ENCODE results near the gene GDPD4.

Gene GDPD4

DNA sequence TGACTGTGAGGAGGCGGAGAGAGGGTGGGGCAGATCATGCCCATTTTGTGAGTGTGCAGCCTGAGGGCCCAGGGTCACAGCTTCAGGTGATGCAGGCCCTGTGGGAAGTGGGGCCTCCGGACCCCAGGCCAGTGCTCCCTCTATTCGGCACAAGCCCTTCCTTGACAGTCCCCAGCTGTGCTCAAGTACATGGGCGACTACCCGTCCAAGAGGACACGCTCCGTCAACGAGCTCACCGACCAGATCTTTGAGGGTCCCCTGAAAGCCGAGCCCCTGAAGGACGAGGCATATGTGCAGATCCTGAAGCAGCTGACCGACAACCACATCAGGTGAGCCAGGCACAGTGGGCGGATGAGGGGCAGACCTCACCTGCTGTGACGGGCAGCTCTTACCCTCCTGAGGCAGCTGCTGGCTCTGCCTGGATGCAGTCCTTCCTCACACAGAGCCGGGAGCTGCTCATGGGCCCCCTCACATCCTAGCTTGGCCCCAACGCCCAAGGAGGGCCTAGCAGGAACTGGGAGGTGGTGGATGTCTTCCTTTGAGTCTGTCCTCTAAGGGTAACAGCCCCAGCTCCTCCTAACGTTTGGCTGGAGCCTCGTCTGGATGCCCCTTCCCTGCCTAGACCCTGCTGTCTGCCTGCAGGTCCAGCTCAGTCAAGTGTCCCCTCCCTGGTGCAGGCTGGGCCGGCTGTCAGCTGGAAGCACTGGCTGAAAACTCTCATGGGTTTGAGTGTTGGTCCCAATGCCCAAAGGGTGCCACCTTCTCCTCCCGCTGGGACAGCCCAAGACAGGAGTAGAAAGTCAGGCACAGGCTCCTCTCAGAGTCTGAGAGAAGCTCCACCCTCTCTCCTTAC lies 97.4 kb downstream of the GDPD4 start:
- DNase-seq = no peak
- Histone ChIP-seq H3K36me3 (no peaks in the 10 kb centered on the region), H3K4me1 (no peaks in the 10 kb centered on the region), H3K27me3 (no peaks in the 10 kb centered on the region), H3K9me3 (no peaks in the 10 kb centered on the region), H3K4me3 (ENCODE audit: low read depth, low read length) (no peak overlapping the region)
- TF ChIP-seq, protein P1, sequence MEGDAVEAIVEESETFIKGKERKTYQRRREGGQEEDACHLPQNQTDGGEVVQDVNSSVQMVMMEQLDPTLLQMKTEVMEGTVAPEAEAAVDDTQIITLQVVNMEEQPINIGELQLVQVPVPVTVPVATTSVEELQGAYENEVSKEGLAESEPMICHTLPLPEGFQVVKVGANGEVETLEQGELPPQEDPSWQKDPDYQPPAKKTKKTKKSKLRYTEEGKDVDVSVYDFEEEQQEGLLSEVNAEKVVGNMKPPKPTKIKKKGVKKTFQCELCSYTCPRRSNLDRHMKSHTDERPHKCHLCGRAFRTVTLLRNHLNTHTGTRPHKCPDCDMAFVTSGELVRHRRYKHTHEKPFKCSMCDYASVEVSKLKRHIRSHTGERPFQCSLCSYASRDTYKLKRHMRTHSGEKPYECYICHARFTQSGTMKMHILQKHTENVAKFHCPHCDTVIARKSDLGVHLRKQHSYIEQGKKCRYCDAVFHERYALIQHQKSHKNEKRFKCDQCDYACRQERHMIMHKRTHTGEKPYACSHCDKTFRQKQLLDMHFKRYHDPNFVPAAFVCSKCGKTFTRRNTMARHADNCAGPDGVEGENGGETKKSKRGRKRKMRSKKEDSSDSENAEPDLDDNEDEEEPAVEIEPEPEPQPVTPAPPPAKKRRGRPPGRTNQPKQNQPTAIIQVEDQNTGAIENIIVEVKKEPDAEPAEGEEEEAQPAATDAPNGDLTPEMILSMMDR (IDR thresholded peaks at IDR 0.05; ENCODE audit: low read depth, low read length) = no peak

DNA sequence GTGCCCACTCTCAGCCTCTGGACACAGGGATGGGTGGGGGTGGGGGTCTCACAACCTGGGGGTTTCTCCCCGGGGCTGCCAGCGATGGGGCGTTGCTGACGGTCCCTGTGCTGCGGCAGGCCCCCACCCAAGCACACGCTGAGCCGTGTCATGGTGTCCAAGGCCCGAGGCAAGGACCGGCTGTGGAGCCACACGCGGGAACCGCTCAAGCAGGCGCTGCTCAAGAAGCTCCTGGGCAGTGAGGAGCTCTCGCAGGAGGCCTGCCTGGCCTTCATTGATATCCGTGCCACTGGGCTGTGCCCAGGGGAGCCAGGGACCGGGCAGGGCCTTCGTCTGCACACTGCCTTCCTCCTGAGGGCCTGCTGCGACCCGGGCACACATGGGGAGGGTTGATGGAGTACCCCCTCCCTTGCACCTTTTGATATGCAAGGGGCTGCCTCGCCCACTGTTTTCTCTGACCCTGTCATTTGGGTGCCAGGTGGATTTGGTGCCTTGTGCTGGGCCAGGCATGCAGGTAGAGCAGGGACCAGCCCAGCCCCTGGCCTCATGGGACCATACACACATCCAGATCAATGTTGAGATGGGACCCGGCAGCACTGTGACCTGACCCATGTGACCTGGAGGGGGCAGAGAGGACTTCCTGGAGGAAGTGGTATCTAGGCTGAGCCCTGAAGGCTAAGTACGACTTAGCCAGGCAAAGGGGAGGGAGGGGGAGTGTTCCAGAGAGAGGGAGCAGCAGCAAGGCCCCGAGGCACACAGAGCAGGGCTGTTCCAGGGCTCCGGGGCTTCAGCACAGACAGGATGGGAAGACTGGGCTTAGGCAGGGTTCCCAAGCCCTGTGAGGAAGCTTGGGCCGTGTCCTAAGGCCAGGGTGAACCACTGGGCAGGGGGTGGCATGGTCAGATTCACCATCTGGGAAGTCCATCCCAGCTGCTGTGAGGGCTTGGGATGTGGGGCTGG lies 98.3 kb downstream of the GDPD4 start:
- no peak overlapping the region for H3K4me3 ChIP-seq (ENCODE audit: low read depth, low read length)
- no peak for DNase-seq
- H3K27me3 ChIP-seq = no peaks in the 10 kb centered on the region

DNA sequence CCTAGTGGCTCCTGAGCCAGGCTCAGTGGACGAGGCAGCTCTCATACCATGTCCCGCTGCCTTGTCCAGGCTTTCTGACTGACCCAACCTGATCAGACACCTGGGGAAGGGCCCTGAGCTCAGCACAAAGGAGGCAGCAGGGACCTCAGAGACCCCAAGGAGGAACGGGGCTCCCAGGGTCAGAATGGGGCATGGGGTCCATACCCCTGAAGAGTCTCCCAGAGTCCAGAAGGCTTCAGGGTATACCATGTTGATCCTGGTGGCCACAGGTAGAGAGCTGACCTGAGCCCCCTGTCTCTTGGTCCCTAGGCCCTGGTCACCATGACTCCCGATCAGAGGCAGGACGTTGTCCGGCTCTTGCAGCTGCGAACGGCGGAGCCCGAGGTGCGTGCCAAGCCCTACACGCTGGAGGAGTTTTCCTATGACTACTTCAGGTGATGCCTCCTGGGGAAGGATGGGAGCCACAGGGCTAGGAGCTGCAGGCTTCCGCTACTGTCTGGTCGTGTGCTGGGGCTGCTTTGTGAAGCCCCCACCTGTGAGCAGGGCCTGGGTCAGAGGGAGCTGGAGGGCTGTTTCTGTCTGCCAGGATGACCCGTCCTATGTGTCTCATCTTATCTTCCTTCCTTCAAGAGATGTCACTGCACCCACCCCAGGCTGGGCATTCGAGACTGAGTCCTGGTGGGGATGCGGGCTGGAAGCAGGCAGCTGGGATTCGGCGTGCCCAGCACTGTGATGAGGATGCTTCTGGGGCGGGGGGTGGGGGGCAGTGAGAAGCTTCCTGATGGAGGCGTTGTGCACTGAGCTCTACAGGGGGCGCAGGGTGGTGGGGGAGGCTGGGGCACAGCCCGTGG lies 99.3 kb downstream of the GDPD4 start:
- TF ChIP-seq, protein P1 (IDR thresholded peaks at IDR 0.05; ENCODE audit: low read depth, low read length) = no peak
- no peaks in the 10 kb centered on the region for H3K27me3 ChIP-seq
- H3K4me1 ChIP-seq = no peaks in the 10 kb centered on the region
- H3K9me3 ChIP-seq = no peaks in the 10 kb centered on the region
- no peak overlapping the region for H3K4me3 ChIP-seq (ENCODE audit: low read depth, low read length)
- DNase-seq = no peak
- H3K36me3 ChIP-seq = no peaks in the 10 kb centered on the region

More for the DNA sequence above, 98.3 kb downstream of the GDPD4 start:
- TF ChIP-seq, protein P1 (IDR thresholded peaks at IDR 0.05; ENCODE audit: low read depth, low read length) = no peak
- Histone ChIP-seq H3K9me3 (no peaks in the 10 kb centered on the region), H3K4me1 (no peaks in the 10 kb centered on the region), H3K36me3 (no peaks in the 10 kb centered on the region)

DNA sequence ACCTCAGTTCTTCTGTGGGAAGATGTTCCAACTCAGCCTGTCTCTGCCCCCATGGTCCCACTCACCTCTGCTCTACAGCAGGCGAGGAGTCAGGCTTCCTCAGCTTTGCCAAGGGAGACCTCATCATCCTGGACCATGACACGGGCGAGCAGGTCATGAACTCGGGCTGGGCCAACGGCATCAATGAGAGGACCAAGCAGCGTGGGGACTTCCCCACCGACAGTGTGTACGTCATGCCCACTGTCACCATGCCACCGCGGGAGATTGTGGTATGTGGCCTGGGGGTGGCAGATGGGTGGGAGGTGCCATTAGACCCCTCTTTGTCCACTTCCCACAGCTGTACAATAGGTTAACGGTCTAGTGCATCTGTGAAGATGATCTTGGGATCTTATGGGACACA lies 100.1 kb downstream of the GDPD4 start:
- Histone ChIP-seq H3K27me3 (no peaks in the 10 kb centered on the region), H3K9me3 (no peaks in the 10 kb centered on the region), H3K36me3 (no peaks in the 10 kb centered on the region), H3K4me1 (no peaks in the 10 kb centered on the region), H3K4me3 (ENCODE audit: low read depth, low read length) (no peak overlapping the region)
- TF ChIP-seq, protein P1 (IDR thresholded peaks at IDR 0.05; ENCODE audit: low read depth, low read length) = no peak
- no peak for DNase-seq

DNA sequence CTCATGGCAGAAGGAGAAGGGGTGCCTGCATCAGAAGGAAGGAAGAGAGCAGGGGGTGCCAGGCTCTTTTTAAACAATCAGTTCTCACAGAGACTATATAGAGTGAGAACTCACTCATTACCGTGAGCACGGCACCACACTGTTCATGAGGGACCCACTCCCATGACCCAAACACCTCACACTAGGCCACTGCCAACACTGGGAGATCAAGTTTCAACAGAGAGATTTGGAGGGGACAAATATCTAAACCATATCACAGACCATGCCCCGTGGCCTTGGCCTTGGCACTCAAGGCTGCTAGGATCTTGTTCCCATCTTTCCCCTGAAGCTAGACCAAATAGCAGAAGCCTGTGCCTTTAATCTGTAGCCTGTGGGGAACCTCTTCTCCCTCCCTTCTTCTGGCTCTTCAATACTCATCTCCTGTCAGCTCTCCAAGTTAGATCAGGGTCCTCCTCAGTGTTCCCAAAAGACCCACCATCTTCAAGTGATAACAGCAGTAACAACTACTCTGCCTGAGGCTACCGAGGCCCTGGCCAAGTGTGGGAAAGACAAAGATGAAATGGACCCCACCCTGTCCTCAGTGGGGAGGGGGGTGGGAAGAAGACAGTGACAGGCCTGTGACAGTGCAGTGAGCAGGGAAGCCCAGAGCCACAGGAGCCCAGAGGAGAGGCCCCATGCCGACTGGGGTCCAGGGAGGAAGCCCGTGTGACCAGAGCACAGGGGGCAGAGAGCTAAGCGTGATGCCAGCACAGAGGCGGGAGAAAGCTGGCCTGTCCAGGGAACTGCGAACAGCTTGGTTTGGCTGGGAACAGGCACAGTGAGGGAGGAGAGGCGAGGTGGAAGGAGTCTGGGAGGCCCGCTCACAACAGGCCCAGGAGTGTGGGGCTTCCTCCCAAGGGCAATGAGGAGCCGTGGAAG lies 100.9 kb downstream of the GDPD4 start:
- no peaks in the 10 kb centered on the region for H3K9me3 ChIP-seq
- no peaks in the 10 kb centered on the region for H3K36me3 ChIP-seq
- DNase-seq = no peak
- TF ChIP-seq, protein P1 (IDR thresholded peaks at IDR 0.05; ENCODE audit: low read depth, low read length) = no peak
- H3K4me1 ChIP-seq = no peaks in the 10 kb centered on the region; the same call in 1 of the 2 replicates
- H3K27me3 ChIP-seq = no peaks in the 10 kb centered on the region
- no peak overlapping the region for H3K4me3 ChIP-seq (ENCODE audit: low read depth, low read length)
